Karpas-422 (cell line): ENCODE results near the gene SLC38A2. TPM values are rescaled to one million over a fixed set of nuclear protein-coding genes. Genes with fewer than 3 reads are reported as not detected.

Experiments
- DNase-seq: peaks from one replicate; pipeline ENCODE4 v3.0.0-alpha.2; 2015
- H2AFZ ChIP-seq: fragments of 200-600 bp; sonication (generic); 2 replicates; pipeline ENCODE4 v1.6.1; 2014; ENCODE audit warnings: antibody characterized with exemption, low read length, mixed read lengths
- H3K27ac ChIP-seq: fragments of 200-600 bp; sonication (generic); 2 replicates; pipeline ENCODE4 v1.5.1; 2014; ENCODE audit warnings: mild to moderate bottlenecking, low read length, moderate library complexity
- H3K27me3 ChIP-seq: fragments of 200-600 bp; sonication (generic); 2 replicates; pipeline ENCODE4 v1.6.1; 2014; ENCODE audit warnings: low read length, mixed read lengths
- H3K36me3 ChIP-seq: fragments of 200-600 bp; sonication (generic); 2 replicates; pipeline ENCODE4 v1.6.1; 2014; ENCODE audit warnings: low read length, mixed read lengths; ENCODE audit not compliant: insufficient read depth
- H3K4me1 ChIP-seq: fragments of 200-600 bp; sonication (generic); 2 replicates; pipeline ENCODE4 v1.6.1; 2014; ENCODE audit warnings: mild to moderate bottlenecking, low read length, mixed read lengths
- H3K4me2 ChIP-seq: fragments of 200-600 bp; sonication (generic); 2 replicates; pipeline ENCODE4 v1.6.1; 2014; ENCODE audit warnings: low read length, low read depth, mild to moderate bottlenecking; ENCODE audit not compliant: poor library complexity, severe bottlenecking
- H3K4me3 ChIP-seq: fragments of 200-600 bp; sonication (generic); 2 replicates; pipeline ENCODE4 v1.5.1; 2014; ENCODE audit warnings: mild to moderate bottlenecking, antibody characterized with exemption, low read length, mixed read lengths
- H3K79me2 ChIP-seq: fragments of 200-600 bp; sonication (generic); 2 replicates; pipeline ENCODE4 v1.6.1; 2014; ENCODE audit warnings: mild to moderate bottlenecking, low read length, mixed read lengths
- H3K9ac ChIP-seq: fragments of 200-600 bp; sonication (generic); 2 replicates; pipeline ENCODE4 v1.6.0; 2014; ENCODE audit warnings: low read length
- H3K9me2 ChIP-seq: fragments of 200-600 bp; sonication (generic), shearing (Covaris generic); replicated peaks from 2 replicates; pipeline ENCODE4 v1.6.0; 2014; ENCODE audit warnings: mild to moderate bottlenecking, low read length, moderate library complexity; ENCODE audit not compliant: insufficient read depth
- H3K9me3 ChIP-seq: fragments of 300-700, 200-600 bp; sonication (generic); 2 replicates; pipeline ENCODE4 v1.6.1; 2014; ENCODE audit warnings: low read length, mixed read lengths
- H4K20me1 ChIP-seq: fragments of 200-600 bp; sonication (generic); 2 replicates; pipeline ENCODE4 v1.6.1; 2014; ENCODE audit warnings: mild to moderate bottlenecking, antibody characterized with exemption, low read length, low read depth; ENCODE audit not compliant: insufficient read depth
- total RNA-seq: library from RNA; depleted of rRNA; stranded (reverse); fragments of >200 nt; shearing (Covaris generic); gene quantifications from 2 replicates; pipeline ENCODE4 v1.2.3, GENCODE V29; 2014; ENCODE audit warnings: low replicate concordance

The SLC38A2 gene
- total RNA-seq, 1 experiment from 2014 or later: 160 TPM

DNA sequence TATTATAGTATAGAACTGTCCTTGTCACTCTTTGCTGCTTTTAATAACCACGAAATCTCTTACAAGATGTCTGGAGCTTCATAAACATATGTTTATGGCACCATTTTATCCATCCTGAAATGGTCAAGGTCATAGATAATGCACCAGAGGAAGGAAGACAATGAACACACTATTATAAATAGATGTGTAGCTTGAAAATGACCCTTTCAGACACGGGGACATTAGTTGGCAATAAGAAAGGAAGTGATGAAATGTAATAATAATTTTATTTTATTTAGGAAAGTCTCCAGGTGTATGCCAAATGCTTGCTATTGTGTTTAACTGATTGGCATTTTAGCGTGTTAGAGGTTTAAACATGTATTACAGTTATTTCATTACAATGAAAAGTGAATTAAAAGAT, 36.8 kb upstream of the SLC38A2 start:
- no peak for DNase-seq
- H3K79me2 ChIP-seq: no peaks in the 10 kb centered on the region
- no peaks in the 10 kb centered on the region for H3K9me2 ChIP-seq
- no peaks in the 10 kb centered on the region for H3K27me3 ChIP-seq
- no peak overlapping the region for H3K4me3 ChIP-seq
- H3K36me3 ChIP-seq: no peaks in the 10 kb centered on the region
- H3K4me2 ChIP-seq: no peak overlapping the region
- no peak overlapping the region for H2AFZ ChIP-seq
- no peaks in the 10 kb centered on the region for H4K20me1 ChIP-seq
- H3K4me1 ChIP-seq: no peaks in the 10 kb centered on the region
- no peaks in the 10 kb centered on the region for H3K9me3 ChIP-seq
- H3K27ac ChIP-seq: no peak overlapping the region
- H3K9ac ChIP-seq: no peak overlapping the region

DNA sequence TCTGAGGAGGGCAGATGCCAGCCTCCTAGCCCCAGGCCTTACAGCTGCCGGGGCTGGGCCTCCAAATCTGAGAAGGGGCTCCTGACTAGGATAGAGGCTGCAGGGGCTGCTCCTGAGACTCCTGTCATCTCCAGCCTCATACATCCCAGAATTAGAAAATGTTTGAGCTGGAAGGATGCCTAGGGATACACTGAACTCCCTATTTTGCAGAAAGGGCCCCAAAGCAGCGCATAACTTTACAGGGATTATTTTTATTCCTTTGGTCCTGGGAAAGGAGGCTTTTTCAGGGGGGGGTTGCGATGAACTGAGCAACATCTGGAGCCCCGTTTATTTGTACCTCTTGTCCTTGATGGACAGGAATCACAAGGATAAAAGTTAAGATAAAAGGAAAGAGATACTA, 35.9 kb upstream of the SLC38A2 start:
- Histone ChIP-seq H3K4me2 (no peak overlapping the region), H3K4me1 (no peaks in the 10 kb centered on the region), H3K9ac (no peak overlapping the region), H2AFZ (no peak overlapping the region), H3K36me3 (no peaks in the 10 kb centered on the region), H3K4me3 (no peak overlapping the region), H3K9me2 (no peaks in the 10 kb centered on the region), H3K27ac (no peak overlapping the region), H3K27me3 (no peaks in the 10 kb centered on the region), H3K79me2 (no peaks in the 10 kb centered on the region), H3K9me3 (no peaks in the 10 kb centered on the region), H4K20me1 (no peaks in the 10 kb centered on the region)
- no peak for DNase-seq

DNA sequence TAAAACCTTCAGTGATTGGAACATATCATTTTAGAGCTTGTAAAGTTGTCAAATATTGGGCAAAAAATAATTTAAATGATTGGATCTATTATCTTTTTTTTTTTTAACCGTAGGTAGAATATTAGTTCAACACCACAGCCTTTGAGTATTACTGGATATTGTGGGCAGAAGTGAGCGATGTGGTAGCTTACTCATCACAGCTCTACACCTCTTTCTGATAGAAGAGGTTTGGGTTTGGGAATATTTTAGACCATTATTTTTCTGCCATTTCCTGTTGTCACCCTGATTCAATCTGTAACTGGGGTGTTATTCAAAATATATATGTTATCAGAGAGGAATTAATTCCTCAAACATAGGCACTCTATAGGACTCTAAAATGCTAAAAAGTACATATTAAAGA, 34.8 kb upstream of the SLC38A2 start:
- Histone ChIP-seq H3K4me1 (no peaks in the 10 kb centered on the region), H3K4me3 (no peak overlapping the region), H3K4me2 (no peak overlapping the region), H3K79me2 (no peaks in the 10 kb centered on the region), H3K27ac (no peak overlapping the region), H3K9me2 (no peaks in the 10 kb centered on the region), H3K9me3 (no peaks in the 10 kb centered on the region), H2AFZ (no peak overlapping the region), H3K27me3 (no peaks in the 10 kb centered on the region), H3K36me3 (no peaks in the 10 kb centered on the region), H3K9ac (no peak overlapping the region), H4K20me1 (no peaks in the 10 kb centered on the region)
- no peak for DNase-seq

DNA sequence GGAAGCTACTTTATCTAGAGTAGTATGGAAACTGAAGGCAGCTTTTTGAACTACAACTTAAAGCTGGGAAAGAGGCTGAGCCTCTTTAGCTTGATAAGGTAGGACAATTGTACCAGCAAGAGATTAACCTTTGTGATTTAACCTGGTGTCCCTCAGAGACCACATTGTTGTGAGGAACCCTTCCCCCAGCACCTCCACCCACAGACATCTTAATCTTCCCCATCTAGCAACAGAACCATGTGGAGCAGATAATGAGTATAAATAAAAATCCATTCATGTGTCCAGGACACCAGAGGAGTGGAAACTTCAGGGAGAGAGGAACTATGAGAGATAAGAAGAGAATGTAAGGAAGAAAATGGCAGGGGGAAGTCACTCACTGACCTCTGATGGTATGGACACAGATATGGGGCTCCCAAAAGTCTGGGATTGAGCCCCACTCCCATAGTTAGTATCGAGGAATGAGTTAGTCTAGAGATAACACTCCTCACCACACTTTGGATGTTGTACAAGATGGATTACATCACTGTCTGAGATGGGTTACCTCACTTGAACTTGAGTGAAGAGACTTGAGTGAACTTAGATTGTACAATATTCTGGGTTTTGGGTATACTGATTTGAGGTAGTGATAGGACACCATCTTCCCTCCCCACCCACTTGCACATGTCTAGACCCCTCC, 33.9 kb upstream of the SLC38A2 start:
- H3K4me2 ChIP-seq: no peak overlapping the region
- H3K27me3 ChIP-seq: no peaks in the 10 kb centered on the region
- no peak for DNase-seq
- H3K79me2 ChIP-seq: no peaks in the 10 kb centered on the region
- H4K20me1 ChIP-seq: no peaks in the 10 kb centered on the region
- no peaks in the 10 kb centered on the region for H3K36me3 ChIP-seq
- H3K9ac ChIP-seq: no peak overlapping the region
- no peak overlapping the region for H3K27ac ChIP-seq
- H2AFZ ChIP-seq: no peak overlapping the region
- H3K9me3 ChIP-seq: no peaks in the 10 kb centered on the region
- no peak overlapping the region for H3K4me3 ChIP-seq
- H3K9me2 ChIP-seq: no peaks in the 10 kb centered on the region
- H3K4me1 ChIP-seq: no peaks in the 10 kb centered on the region

DNA sequence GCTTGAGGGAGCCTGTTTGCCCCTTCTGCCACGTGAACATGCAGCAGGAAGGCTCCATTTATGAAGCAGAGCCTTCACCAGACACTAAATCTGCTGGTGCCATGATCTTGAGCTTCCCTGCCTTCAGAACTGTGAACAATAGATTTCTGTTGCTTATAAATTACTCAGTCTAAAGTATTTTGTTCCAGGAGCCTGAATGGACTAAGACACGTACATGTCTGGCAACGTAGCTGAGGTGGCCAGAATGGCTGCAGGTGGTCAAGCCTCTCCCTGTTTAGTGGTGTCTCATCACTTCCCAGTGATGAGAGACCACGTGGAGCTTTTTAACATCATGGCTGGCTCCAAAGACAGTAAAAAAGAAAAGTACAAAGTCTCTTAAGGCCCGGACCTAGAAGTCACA, 32.2 kb upstream of the SLC38A2 start:
- Histone ChIP-seq H3K4me2 (no peak overlapping the region), H3K36me3 (no peaks in the 10 kb centered on the region), H4K20me1 (no peaks in the 10 kb centered on the region), H3K9ac (no peak overlapping the region), H2AFZ (no peak overlapping the region), H3K4me1 (no peaks in the 10 kb centered on the region), H3K9me3 (no peaks in the 10 kb centered on the region), H3K4me3 (no peak overlapping the region), H3K27ac (no peak overlapping the region), H3K79me2 (no peaks in the 10 kb centered on the region), H3K9me2 (no peaks in the 10 kb centered on the region), H3K27me3 (no peaks in the 10 kb centered on the region)
- DNase-seq: no peak

DNA sequence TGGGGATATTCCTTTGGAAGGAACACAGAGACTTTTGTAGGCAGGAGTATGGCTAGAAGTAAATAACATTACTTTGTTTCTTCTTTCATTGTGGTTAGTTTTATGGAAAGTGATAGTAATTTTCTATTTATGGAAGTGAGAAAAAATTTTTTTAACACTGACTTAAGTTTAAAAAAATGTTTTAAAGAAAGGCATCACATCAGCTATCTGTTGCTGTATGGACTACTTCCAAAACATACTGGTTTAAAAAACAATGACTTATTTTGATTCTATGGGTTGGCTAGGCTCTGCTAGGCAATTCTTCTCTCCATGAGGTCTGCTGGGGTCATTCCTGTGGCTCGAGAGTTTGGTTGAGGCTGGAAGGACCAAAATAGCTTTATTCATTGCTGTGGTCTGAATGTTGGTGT, 31.7 kb upstream of the SLC38A2 start:
- DNase-seq: no peak
- no peak overlapping the region for H2AFZ ChIP-seq
- no peak overlapping the region for H3K27ac ChIP-seq

DNA sequence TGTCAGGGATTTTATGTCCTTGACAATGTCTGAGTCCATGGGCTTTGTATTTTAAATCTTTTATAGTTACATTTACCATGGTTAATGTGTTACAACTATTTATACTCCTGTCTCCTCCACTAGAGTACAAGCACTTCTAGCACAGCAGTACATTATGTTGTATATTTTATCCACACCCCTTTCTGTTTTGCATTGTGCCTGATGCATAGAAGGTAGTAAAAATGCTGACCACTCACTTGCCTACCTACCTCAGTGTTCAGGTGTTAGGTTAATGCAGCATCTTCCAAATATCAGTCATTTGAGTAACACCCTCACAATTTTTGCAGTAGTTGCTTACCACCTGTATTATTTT, 31.1 kb upstream of the SLC38A2 start:
- no peaks in the 10 kb centered on the region for H3K9me2 ChIP-seq
- no peaks in the 10 kb centered on the region for H4K20me1 ChIP-seq
- H3K79me2 ChIP-seq: no peaks in the 10 kb centered on the region
- no peak overlapping the region for H3K4me2 ChIP-seq
- no peak overlapping the region for H3K4me3 ChIP-seq
- H3K9me3 ChIP-seq: no peaks in the 10 kb centered on the region
- no peaks in the 10 kb centered on the region for H3K27me3 ChIP-seq
- no peak for DNase-seq
- no peaks in the 10 kb centered on the region for H3K36me3 ChIP-seq
- H3K9ac ChIP-seq: no peak overlapping the region
- H3K4me1 ChIP-seq: no peaks in the 10 kb centered on the region
- H3K27ac ChIP-seq: no peak overlapping the region
- no peak overlapping the region for H2AFZ ChIP-seq

More for the DNA sequence above, 31.7 kb upstream of the SLC38A2 start:
- Histone ChIP-seq H3K4me1 (no peaks in the 10 kb centered on the region), H3K79me2 (no peaks in the 10 kb centered on the region), H3K27me3 (no peaks in the 10 kb centered on the region), H3K9me2 (no peaks in the 10 kb centered on the region), H4K20me1 (no peaks in the 10 kb centered on the region), H3K36me3 (no peaks in the 10 kb centered on the region), H3K9me3 (no peaks in the 10 kb centered on the region), H3K4me3 (no peak overlapping the region), H3K9ac (no peak overlapping the region), H3K4me2 (no peak overlapping the region)

DNA sequence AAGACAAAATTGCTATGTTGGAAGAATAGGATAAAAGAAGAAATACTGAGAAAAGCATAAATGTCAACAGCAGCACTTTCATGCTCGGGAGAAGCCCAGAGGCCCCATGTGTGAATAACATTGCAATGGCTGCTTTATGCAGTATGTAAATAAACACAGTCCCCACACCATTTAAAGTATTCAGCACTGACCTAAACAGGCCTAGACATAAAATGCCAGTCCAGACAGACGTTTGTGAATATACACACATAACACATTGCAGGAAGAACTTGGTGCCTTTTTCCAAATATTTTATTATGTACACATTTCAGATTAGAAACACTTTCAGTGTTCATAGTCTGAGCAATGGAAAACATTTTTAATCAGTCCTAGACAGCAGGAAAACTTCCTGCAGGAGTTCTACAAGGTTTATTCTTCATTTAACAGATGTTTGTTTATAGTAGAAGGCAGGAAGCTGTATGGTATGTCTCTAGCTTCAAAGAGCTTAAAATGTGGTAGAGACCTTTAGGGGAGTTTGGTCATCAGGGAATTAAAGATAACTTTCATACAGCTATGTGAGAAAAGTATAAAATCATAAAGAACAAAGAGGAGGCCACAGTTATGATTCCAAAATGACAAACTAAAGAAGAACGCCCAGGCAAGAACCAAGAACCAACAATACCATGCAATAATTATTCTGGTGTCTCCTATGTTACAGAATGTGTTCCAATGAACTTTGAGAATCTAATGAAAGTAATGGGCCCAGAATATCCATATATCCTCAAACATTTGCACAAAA, 30.6 kb upstream of the SLC38A2 start:
- H3K4me2 ChIP-seq: no peak overlapping the region

More for the DNA sequence above, 30.6 kb upstream of the SLC38A2 start:
- no peaks in the 10 kb centered on the region for H3K79me2 ChIP-seq
- no peaks in the 10 kb centered on the region for H3K4me1 ChIP-seq
- no peak overlapping the region for H3K27ac ChIP-seq
- no peak overlapping the region for H2AFZ ChIP-seq
- H3K36me3 ChIP-seq: no peaks in the 10 kb centered on the region
- DNase-seq: no peak
- no peaks in the 10 kb centered on the region for H3K9me2 ChIP-seq
- H4K20me1 ChIP-seq: no peaks in the 10 kb centered on the region
- no peak overlapping the region for H3K4me3 ChIP-seq
- H3K9me3 ChIP-seq: no peaks in the 10 kb centered on the region
- no peak overlapping the region for H3K9ac ChIP-seq
- no peaks in the 10 kb centered on the region for H3K27me3 ChIP-seq
